Measurements from ENCODE around the gene CHAF1A. TPM values are rescaled to one million over a fixed set of nuclear protein-coding genes. Genes with fewer than 3 reads are reported as not detected.

The CHAF1A gene
- total and polyA plus RNA-seq, 2 experiments from 2014 or later: 113 to 125 TPM

- TF ChIP-seq, protein P1, sequence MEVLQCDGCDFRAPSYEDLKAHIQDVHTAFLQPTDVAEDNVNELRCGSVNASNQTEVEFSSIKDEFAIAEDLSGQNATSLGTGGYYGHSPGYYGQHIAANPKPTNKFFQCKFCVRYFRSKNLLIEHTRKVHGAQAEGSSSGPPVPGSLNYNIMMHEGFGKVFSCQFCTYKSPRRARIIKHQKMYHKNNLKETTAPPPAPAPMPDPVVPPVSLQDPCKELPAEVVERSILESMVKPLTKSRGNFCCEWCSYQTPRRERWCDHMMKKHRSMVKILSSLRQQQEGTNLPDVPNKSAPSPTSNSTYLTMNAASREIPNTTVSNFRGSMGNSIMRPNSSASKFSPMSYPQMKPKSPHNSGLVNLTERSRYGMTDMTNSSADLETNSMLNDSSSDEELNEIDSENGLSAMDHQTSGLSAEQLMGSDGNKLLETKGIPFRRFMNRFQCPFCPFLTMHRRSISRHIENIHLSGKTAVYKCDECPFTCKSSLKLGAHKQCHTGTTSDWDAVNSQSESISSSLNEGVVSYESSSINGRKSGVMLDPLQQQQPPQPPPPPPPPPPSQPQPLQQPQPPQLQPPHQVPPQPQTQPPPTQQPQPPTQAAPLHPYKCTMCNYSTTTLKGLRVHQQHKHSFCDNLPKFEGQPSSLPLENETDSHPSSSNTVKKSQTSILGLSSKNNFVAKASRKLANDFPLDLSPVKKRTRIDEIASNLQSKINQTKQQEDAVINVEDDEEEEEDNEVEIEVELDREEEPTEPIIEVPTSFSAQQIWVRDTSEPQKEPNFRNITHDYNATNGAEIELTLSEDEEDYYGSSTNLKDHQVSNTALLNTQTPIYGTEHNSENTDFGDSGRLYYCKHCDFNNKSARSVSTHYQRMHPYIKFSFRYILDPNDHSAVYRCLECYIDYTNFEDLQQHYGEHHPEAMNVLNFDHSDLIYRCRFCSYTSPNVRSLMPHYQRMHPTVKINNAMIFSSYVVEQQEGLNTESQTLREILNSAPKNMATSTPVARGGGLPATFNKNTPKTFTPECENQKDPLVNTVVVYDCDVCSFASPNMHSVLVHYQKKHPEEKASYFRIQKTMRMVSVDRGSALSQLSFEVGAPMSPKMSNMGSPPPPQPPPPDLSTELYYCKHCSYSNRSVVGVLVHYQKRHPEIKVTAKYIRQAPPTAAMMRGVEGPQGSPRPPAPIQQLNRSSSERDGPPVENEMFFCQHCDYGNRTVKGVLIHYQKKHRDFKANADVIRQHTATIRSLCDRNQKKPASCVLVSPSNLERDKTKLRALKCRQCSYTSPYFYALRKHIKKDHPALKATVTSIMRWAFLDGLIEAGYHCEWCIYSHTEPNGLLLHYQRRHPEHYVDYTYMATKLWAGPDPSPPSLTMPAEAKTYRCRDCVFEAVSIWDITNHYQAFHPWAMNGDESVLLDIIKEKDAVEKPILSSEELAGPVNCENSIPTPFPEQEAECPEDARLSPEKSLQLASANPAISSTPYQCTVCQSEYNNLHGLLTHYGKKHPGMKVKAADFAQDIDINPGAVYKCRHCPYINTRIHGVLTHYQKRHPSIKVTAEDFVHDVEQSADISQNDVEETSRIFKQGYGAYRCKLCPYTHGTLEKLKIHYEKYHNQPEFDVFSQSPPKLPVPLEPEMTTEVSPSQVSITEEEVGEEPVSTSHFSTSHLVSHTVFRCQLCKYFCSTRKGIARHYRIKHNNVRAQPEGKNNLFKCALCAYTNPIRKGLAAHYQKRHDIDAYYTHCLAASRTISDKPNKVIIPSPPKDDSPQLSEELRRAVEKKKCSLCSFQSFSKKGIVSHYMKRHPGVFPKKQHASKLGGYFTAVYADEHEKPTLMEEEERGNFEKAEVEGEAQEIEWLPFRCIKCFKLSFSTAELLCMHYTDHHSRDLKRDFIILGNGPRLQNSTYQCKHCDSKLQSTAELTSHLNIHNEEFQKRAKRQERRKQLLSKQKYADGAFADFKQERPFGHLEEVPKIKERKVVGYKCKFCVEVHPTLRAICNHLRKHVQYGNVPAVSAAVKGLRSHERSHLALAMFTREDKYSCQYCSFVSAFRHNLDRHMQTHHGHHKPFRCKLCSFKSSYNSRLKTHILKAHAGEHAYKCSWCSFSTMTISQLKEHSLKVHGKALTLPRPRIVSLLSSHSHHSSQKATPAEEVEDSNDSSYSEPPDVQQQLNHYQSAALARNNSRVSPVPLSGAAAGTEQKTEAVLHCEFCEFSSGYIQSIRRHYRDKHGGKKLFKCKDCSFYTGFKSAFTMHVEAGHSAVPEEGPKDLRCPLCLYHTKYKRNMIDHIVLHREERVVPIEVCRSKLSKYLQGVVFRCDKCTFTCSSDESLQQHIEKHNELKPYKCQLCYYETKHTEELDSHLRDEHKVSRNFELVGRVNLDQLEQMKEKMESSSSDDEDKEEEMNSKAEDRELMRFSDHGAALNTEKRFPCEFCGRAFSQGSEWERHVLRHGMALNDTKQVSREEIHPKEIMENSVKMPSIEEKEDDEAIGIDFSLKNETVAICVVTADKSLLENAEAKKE (CRISPR knock-in tag; IDR thresholded peaks at IDR 0.05): no peak
- TF ChIP-seq EZH2 (IDR thresholded peaks at IDR 0.05; ENCODE audit: low read depth, unreplicated experiment) (no peak), POLR2AphosphoS5 (IDR thresholded peaks at IDR 0.05; ENCODE audit: low read depth) (no peak)
- TF ChIP-seq, protein P2, sequence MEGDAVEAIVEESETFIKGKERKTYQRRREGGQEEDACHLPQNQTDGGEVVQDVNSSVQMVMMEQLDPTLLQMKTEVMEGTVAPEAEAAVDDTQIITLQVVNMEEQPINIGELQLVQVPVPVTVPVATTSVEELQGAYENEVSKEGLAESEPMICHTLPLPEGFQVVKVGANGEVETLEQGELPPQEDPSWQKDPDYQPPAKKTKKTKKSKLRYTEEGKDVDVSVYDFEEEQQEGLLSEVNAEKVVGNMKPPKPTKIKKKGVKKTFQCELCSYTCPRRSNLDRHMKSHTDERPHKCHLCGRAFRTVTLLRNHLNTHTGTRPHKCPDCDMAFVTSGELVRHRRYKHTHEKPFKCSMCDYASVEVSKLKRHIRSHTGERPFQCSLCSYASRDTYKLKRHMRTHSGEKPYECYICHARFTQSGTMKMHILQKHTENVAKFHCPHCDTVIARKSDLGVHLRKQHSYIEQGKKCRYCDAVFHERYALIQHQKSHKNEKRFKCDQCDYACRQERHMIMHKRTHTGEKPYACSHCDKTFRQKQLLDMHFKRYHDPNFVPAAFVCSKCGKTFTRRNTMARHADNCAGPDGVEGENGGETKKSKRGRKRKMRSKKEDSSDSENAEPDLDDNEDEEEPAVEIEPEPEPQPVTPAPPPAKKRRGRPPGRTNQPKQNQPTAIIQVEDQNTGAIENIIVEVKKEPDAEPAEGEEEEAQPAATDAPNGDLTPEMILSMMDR (conservative IDR thresholded peaks at IDR 0.05; ENCODE audit: low read depth in 2 of 2): no peak
Observed at GRCh38 chr19:4414800-4415321, 12.4 kb downstream of the CHAF1A start (continued).

GRCh38 chr19:4415352-4415751 lies 12.9 kb downstream of the CHAF1A start:
- H3K27ac Mint-ChIP-seq: peak overlapping the region; percentile 91
- Histone ChIP-seq H3K36me3 (ENCODE audit: insufficient read depth) (peaks cover 78% of the 10 kb centered on the region), H3K27ac (ENCODE audit: low read depth) (peak overlapping the region; percentile 85), H2AFZ (no peak overlapping the region), H3K9me2 (ENCODE audit: insufficient read depth) (no peaks in the 10 kb centered on the region), H3K4me1 (ENCODE audit: insufficient read depth) (peaks cover 36% of the 10 kb centered on the region), H3K27me3 (ENCODE audit: insufficient read depth) (no peaks in the 10 kb centered on the region), H4K20me1 (replicated peaks; ENCODE audit: insufficient read depth) (peaks cover 48% of the 10 kb centered on the region), H3K79me2 (replicated peaks; ENCODE audit: insufficient read depth) (peaks cover 100% of the 10 kb centered on the region), H3F3A (replicated peaks; ENCODE audit: low read depth) (peaks cover 13% of the 10 kb centered on the region; the same call in 1 of the 2 replicates), H3K4me2 (peak overlapping the region; percentile 25; the same call in 1 of the 2 replicates), H3K4me3 (no peak overlapping the region)
- H3K36me3 Mint-ChIP-seq (ENCODE audit: low read depth): peaks cover 96% of the 10 kb centered on the region
- H3K4me3 Mint-ChIP-seq: peak overlapping the region; percentile 55
- ATAC-seq (peak; percentile 82), DNase-seq (ENCODE audit: low spot score) (peak; percentile 57)
- peaks cover 41% of the 10 kb centered on the region for H3K4me1 Mint-ChIP-seq
- peaks cover 2% of the 10 kb centered on the region for H3K27me3 Mint-ChIP-seq (ENCODE audit: insufficient read depth, low read depth, poor library complexity)
- H3K9me3 Mint-ChIP-seq: no peaks in the 10 kb centered on the region
- no peak for TF ChIP-seq ZNF331 (CRISPR knock-in tag; IDR thresholded peaks at IDR 0.05; ENCODE audit: low read depth)
- no peak for TF ChIP-seq ETS1 (IDR thresholded peaks at IDR 0.05)
- TF ChIP-seq, protein P3, sequence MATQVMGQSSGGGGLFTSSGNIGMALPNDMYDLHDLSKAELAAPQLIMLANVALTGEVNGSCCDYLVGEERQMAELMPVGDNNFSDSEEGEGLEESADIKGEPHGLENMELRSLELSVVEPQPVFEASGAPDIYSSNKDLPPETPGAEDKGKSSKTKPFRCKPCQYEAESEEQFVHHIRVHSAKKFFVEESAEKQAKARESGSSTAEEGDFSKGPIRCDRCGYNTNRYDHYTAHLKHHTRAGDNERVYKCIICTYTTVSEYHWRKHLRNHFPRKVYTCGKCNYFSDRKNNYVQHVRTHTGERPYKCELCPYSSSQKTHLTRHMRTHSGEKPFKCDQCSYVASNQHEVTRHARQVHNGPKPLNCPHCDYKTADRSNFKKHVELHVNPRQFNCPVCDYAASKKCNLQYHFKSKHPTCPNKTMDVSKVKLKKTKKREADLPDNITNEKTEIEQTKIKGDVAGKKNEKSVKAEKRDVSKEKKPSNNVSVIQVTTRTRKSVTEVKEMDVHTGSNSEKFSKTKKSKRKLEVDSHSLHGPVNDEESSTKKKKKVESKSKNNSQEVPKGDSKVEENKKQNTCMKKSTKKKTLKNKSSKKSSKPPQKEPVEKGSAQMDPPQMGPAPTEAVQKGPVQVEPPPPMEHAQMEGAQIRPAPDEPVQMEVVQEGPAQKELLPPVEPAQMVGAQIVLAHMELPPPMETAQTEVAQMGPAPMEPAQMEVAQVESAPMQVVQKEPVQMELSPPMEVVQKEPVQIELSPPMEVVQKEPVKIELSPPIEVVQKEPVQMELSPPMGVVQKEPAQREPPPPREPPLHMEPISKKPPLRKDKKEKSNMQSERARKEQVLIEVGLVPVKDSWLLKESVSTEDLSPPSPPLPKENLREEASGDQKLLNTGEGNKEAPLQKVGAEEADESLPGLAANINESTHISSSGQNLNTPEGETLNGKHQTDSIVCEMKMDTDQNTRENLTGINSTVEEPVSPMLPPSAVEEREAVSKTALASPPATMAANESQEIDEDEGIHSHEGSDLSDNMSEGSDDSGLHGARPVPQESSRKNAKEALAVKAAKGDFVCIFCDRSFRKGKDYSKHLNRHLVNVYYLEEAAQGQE (IDR thresholded peaks at IDR 0.05; ENCODE audit: unreplicated experiment): no peak
- no peak for TF ChIP-seq STAT1 (IDR thresholded peaks at IDR 0.05; ENCODE audit: unreplicated experiment)
- TF ChIP-seq EZH2 (IDR thresholded peaks at IDR 0.05; ENCODE audit: low read depth, unreplicated experiment): no peak

Data from GM23338 (cell line).